Heart left ventricle (tissue), 13 donors: ENCODE results near the gene ARL8B.

Experiments
- POLR2A ChIP-seq, 2 donors: fragments of 450-650 bp; IDR thresholded peaks; one replicate each; pipeline ENCODE4 v1.6.1; 2017; ENCODE audit warnings: antibody characterized with exemption in 2 of 2, mild to moderate bottlenecking in 2 of 2, moderate library complexity in 2 of 2
- TF ChIP-seq, protein P1 (sequence below), 12 donors: fragments of 200-600 bp; sonication (generic) in 4 of 12; IDR thresholded peaks; one replicate each; pipeline versions ENCODE4 v1.5.0 to v1.8.0; 2018 to 2022; ENCODE audit warnings: antibody characterized with exemption in 12 of 12, mild to moderate bottlenecking in 5 of 12
- donor health status: ischemic (EF 13 %, LVEDD 7.1; RV severe dilation, severe dysfunction).
- donor health status: DM: no; HTN: yes; CAD: no.
- donor health status: DM: no; HTN: no; CAD: no.
- donor health status: ischemic (EF 25% LVEDD 6.9; RV normal size, moderate dysfunction).
- donor health status: ischemic (EF 25% LVEDD 5.7; RV mildly dilated, moderate dysfunction).
- donor health status: ischemic (EF 35%, LVEDD 5.7; RV mildly dilated, moderate dysfunction).
- donor health status: nonischemic (EF 11% LVEDD 7.7; RV severe dilation, severe dysfunction).
- donor health status: DM: yes; HTN: yes; CAD: no.
- donor health status: PGD.
- donor health status: ischemic (EF 29% LVEDD 5.4; RV normal size, mild dysfunction).
- donor health status: nonischemic (EF 23%, LVEDD 6.1; RV moderate dilation, normal function).

DNA sequence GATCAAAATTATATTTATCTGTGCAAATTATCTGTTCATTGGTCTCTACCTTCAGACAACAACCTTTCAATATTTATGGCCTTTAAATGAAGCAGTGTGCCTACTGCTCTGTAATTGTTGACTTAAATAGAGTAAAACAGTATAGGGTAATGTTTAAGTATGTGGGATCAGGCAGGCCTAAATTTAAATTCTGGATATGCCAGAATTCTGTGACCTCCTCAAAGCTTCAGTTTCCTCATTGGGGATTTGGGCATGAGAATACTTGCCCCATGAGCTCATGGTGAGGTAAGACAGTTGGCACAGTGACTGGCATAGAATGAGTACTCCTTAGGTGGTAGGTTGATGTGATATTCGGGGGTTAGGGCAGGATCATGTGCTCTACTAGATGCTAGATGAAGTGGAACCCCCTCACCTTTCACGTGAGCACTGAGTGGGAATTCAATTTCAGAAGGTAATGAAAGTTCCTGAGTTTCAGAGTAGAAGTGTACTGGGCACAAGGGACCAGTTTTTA lies 14.9 kb downstream of the ARL8B start:
- TF ChIP-seq POLR2A (IDR thresholded peaks at IDR 0.05), result no peak
- TF ChIP-seq, protein P1, sequence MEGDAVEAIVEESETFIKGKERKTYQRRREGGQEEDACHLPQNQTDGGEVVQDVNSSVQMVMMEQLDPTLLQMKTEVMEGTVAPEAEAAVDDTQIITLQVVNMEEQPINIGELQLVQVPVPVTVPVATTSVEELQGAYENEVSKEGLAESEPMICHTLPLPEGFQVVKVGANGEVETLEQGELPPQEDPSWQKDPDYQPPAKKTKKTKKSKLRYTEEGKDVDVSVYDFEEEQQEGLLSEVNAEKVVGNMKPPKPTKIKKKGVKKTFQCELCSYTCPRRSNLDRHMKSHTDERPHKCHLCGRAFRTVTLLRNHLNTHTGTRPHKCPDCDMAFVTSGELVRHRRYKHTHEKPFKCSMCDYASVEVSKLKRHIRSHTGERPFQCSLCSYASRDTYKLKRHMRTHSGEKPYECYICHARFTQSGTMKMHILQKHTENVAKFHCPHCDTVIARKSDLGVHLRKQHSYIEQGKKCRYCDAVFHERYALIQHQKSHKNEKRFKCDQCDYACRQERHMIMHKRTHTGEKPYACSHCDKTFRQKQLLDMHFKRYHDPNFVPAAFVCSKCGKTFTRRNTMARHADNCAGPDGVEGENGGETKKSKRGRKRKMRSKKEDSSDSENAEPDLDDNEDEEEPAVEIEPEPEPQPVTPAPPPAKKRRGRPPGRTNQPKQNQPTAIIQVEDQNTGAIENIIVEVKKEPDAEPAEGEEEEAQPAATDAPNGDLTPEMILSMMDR (IDR thresholded peaks at IDR 0.05), result peak in 1 of 12 donors; percentile 5
